ENCODE measurements around the gene SOBP.

The SOBP gene

DNA sequence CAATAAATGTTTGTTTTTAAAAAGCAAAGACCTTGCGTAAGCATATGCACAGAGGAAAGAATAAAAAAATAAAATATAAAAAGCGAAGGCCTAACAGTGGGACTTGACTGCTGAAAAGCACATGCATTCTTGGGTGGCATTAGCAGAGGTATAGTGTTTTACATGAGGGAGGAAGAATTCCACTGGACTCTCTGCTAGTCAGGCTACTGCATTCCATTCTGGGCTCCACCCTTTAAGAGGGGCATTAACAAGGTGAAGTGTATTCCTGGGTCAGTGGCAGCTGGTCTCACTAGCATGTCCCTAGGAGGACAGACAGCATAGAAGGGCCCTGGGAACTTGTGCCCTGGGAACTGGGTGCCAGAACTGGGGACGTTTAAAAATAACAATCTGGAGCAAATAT lies 134.1 kb downstream of the SOBP start:
- DNase-seq = no peak

DNA sequence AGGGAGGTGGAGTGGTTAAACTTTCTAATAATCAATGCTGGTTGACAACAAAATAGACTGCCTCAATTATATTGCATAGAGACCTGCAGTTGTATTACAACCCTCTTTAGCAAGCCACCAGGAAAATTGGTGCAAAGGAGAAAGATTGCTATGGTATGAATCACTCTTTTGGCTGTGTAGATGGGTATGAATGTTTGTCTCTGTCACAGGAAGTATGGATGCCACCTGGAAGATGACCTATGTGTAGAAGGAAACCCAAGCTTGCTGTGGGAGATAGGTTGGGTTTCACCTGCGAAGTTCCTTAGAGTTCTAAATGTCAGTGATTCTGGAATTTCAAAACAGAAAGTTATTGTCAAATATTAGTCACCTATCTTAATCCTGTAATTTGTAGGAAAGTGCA lies 134.6 kb downstream of the SOBP start:
- DNase-seq = no peak

DNA sequence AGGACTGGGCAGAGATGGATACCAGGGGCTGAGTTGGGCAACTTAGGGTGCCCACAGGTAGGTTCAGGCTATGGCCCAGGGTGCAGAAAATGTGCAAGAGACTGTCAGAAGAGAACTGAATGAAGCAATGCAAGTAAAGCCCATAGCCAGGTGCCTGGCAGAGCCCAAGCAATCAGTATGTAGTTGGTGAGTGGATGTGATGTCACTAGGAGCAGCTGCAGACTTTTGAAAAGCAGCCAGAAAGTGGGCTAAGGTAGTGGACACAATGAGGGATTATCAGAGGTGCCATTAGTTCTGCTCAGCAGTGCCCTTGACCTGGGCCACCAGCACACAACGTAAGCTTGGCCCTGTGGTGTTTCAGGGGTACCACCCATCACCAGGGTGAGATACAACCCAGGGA lies 135.3 kb downstream of the SOBP start:
- DNase-seq = no peak

DNA sequence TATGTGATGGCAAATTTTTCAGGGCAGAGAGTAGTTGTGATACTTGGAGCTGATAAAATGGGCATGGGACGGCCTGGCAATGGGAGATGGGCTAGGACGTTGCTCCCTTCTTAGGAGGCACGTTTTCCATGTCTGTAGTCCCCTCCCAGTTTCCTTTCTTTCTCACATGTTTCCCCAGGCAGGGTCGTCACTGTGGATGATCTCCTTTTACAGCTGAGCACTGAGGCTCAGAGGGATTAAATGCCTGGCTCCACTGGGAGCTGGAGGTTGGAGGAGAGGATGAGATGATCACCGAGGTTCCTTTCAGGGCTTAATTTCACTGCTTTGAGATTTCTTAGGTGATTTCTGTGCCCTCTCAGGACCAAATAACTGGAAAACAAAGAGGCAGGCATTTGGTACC lies 136.7 kb downstream of the SOBP start:
- no peak for DNase-seq

DNA sequence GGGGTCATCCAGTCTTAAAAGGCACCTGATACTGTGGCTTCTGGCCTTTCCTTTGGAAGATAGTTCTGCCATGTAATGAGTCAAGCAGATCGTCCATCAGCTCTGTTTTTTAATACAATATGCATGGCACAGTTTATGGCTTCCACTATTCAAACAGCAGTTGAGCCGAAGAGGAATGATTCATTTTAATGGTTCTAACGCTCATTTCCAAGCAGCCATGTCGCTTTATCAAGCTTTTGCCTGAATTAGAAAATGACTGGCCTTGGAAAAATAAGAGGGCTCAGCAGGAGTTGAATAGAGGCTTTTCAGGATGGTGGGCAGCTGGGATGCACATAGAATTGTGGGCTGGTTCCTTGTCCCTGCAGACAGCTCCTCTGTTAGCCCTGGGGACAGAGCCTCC lies 138.1 kb downstream of the SOBP start:
- DNase-seq = no peak

DNA sequence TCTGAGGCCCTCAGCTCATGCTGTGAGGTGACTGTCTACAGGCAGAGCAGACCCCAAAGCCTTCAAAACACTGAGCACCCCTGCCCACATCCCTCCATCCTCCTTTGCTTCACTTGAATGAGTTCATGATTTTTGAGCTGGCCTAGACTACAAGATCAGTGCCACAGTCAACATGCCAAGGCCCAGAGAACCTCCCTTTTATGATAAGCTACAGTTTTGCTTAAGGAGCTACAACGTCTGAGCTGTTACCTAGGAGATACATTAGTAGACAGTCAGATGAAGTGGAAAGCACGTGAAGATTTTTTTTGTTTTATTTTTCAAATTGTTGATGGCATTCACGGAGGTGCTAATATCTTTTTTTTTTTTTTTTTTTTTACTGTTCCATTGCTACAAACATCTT lies 139.0 kb downstream of the SOBP start:
- no peak for DNase-seq

DNA sequence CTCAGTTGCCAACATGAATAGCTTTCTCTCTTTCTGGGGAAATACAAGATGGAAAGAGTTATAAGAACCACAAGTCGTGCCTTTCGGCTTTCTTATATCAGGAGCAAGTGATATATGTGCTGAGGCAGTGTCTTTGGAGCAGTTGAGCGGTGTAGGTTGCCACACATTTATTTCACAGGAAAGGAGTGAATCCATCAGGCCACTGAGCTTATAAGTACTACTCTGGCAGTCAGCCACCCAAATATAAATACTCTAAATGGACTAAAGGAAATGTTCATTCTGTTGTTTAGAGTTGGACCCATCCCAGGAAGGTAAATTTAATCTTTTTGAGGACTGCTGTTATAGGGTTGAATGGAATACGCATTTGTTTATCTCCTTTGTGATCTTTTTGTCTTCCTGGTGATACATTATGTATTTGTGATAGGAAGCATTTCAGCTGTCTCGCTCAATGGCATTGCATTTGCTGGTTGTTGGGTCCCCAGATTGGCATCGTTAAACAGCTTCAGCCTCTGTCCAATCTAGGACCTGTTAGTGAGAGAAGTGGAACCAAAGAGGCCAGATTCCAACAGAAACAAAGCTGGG lies 139.7 kb downstream of the SOBP start:
- DNase-seq = no peak

DNA sequence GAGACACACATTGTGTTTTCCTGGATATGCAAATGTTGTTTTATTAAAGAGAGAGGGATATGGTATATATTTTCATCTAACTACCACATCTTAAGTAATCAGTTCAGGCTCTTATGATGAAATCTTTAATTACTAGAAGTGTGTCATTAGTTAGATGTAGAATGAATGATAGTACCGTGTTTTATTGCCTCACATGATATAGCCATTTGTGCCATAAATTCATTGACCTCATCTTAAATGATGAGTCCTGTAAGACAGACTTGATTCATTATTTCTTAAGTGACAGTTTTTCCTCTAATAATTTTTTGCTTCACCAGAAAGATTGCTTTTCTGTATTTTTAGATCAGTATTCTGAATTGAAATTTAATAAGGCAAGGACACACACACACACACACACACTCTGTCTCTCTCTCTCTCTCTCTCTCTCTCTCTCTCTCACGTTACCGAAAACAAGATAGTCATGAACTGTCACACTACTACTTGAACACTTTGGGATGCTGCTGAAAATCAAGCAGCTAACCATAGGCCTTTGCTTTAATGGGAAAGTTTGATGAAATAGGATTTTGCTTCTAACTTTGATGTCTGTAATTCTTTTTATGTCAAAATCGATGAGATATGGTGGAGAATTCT lies 140.5 kb downstream of the SOBP start:
- no peak for DNase-seq

DNA sequence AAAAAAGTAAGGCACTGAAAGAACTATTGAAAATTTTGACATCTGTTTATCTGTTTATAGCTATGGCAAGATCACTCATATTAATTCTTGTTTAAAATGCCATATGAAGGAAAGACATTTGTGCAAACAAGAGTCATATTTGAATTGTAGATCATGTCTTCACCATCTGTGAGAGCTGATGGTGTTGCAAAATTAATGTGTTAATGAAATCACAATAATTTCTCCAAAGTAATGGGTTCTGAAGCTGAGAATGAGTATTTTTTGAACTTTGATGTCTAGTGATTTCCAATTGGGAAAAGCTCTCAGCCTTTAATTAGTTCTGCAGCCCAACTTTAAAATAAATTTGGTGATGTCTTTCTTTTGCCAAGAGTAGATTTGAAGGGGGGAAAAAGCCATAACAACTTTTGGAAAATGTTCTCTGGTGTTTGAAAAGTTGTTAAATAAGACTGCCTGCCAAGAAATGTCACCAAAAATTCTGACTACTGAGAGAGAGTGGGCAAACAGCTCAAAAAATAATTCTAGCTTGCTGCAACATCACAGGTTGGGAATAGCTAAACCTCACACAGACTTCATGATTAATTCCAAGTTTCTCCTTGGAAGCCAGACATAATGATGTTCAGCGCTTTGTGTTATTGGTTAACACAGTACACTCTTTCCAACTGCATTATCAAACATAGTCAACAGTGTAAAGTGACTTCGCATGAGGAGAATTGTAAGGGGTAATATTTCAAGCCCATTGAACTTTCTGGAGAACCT lies 142.6 kb downstream of the SOBP start:
- DNase-seq = no peak

DNA sequence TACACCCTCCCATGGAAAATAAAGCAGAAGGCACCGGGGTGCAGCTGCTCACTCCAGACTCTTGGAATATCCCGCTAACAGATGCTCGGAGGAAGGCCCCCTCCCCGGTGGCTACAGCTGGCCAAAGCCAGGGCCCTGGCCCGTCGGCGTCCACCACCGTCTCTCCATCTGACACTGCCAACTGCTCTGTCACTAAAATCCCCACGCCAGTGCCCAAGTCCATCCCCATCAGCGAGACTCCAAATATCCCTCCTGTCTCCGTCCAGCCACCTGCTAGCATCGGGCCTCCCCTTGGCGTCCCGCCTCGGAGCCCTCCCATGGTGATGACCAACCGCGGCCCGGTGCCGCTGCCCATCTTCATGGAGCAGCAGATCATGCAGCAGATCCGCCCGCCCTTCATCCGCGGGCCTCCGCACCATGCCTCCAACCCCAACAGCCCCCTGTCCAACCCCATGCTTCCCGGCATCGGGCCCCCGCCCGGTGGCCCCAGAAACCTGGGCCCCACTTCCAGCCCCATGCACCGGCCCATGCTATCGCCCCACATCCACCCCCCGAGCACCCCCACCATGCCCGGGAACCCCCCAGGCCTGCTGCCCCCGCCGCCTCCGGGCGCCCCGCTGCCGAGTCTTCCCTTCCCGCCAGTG lies 143.9 kb downstream of the SOBP start:
- DNase-seq = no peak

DNA sequence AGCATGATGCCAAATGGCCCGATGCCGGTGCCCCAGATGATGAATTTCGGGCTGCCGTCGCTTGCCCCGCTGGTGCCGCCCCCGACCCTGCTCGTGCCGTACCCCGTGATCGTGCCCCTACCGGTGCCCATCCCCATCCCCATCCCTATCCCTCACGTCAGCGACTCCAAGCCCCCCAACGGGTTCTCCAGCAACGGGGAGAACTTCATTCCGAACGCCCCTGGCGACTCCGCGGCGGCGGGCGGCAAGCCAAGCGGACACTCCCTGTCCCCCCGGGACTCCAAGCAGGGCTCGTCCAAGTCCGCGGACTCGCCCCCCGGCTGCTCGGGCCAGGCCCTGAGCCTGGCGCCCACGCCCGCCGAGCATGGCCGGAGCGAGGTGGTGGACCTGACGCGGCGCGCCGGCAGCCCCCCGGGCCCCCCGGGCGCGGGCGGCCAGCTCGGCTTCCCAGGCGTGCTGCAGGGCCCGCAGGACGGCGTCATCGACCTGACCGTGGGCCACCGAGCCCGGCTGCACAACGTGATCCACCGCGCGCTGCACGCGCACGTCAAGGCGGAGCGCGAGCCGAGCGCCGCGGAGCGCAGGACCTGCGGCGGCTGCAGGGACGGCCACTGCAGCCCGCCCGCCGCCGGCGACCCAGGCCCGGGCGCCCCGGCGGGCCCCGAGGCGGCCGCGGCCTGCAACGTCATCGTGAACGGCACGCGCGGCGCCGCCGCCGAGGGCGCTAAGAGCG lies 144.6 kb downstream of the SOBP start:
- no peak for DNase-seq

DNA sequence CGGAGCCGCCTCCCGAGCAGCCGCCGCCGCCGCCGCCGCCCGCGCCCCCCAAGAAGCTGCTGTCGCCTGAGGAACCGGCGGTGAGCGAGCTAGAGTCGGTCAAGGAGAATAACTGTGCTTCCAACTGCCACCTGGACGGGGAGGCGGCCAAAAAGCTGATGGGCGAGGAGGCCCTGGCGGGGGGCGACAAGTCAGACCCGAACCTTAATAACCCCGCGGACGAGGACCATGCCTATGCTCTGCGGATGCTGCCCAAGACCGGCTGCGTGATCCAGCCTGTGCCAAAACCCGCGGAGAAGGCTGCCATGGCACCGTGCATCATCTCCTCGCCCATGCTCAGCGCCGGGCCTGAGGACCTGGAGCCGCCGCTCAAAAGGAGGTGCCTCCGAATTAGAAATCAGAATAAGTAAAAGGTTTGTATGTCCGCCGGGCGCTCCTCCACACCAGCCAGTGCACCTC lies 145.2 kb downstream of the SOBP start:
- DNase-seq = no peak

DNA sequence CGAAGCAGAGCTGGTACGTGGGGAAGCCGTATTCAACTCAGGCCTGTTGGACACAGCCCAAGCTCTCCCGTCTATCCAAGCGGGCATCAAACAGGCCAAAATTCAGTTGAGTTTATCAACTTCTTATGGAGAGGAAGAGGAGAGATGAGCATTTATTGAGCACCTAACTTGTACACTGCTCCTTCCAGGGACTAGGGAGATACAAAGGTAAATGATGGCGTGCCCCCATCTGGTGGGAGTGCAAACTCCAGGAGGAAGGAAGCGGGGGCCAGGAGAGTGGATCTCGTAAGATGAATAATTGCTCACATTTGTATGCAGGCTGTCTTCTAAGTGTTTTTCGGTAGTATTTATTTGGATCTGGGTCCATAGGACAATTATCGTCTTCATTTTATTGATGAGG lies 146.6 kb downstream of the SOBP start:
- DNase-seq = no peak

DNA sequence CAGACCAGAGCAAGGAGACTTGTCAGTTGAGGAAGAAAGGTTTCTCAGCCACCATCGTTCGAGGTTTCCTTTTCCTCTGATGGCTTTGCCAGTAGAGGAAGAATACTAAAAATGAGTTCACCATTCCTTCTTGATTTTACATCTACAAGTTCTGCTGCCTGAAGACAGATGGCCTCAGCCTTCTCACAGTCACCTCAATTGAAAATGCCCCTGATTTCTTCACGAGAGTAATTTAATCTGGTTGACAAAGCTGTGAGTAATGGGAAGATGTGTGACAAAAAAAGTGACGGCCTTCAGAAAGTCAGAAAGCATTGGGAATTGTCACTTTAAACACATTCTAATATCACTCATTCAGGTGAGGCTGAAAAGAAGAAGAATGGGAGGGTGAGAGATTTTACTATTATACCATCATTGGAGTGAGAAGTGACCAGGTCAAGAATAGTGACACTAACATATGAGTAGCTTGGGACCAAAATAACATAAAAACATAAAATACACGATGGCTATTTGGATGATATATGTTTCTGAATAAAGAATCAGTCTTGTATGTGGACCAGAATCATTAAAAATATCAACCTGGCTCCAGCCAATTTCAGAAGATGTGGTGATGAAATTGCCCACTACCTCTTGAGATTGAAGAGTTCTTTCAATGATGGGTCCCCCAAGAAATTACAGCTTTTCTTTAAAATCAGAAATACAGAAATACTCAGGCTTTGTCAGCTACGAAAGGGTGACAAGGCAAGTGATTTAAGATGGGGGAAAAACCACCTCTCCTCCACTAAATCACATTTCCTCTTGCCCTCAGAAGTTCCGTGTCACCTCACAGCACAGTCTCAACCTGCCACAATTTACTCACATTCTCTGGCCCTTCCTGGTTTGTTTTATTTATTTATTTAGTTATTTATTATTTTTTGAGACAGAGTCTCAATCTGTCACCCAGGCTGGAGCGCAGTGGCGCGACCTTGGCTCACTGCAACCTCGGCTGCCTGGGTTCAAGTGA lies 147.7 kb downstream of the SOBP start:
- DNase-seq = peak in 1 of 2 experiments; percentile 3

DNA sequence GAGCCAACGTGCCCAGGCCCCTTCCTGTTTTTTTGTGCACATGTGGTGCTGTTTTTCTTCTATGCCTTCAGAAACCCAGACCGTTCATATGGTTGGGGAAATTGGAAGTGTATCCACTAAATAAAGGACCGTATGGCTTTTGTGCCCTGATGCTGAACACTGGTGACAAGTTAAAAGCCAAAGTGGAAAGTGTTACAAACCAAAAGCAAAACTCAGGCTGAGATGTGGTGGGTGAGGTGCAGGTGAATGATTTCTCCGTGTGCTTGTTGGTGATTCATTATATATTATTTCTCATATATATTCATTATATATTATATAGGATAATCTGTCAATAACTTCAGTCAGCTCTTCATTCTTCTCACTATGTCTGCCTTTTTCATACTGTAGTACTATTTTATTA lies 148.6 kb downstream of the SOBP start:
- DNase-seq = no peak

DNA sequence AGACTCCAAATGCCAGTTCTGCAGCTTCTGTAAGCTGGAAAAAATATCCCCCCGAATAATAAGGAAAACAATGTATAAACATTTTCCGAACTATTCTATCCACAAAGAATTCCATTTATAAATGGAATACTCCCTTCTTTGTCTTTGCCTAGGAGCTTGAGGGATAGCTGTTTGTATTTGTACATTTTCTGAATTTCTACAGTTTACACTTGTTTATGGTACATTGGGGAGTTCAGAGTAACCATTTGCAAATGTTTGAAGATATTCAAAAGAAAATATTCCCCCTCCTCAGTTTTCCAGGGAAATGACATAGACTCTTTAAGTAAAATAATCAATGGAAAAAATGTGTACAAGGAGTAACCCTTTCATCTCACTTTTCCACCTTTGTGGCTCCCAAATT lies 149.6 kb downstream of the SOBP start:
- DNase-seq = no peak

DNA sequence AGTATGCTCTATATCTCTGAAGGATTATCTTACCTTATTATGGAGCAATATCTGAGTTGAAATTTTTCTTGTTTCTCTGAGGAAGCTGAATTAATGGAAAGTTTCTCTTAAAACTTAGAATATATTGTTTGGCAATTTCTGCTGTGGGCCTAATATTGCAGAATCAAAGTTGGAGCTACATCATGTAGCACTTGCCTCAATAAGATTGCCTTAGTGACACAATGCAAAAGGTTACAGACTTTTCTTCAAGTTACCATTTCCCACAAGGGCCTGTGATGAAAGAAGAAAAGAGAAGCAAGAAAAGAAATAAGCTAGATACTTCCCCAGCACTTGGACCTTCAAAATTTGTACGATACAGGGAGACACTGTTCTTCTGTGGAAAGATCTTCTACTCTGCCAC lies 151.2 kb downstream of the SOBP start:
- no peak for DNase-seq

DNA sequence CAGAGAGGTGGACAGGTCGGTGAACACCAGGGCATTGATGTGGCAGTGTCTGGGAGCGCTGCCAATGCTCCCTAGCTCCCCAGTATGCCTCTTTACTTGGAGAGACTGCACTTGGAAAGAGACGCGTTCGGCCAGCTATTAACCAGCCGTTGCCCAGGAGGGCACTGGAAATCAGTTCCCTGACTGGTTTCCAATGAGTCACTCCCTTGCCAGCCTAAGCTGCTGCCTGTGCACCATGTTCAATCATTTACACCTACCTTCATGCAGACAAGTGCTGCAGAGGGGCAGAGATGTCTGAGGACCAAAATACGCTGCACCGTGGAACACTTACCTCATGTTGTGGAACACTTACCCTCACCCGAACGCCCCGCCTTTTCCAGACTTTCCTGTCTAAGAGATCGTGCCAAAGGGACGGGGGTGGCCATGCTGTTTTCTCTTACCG lies 151.6 kb downstream of the SOBP start:
- DNase-seq = no peak

DNA sequence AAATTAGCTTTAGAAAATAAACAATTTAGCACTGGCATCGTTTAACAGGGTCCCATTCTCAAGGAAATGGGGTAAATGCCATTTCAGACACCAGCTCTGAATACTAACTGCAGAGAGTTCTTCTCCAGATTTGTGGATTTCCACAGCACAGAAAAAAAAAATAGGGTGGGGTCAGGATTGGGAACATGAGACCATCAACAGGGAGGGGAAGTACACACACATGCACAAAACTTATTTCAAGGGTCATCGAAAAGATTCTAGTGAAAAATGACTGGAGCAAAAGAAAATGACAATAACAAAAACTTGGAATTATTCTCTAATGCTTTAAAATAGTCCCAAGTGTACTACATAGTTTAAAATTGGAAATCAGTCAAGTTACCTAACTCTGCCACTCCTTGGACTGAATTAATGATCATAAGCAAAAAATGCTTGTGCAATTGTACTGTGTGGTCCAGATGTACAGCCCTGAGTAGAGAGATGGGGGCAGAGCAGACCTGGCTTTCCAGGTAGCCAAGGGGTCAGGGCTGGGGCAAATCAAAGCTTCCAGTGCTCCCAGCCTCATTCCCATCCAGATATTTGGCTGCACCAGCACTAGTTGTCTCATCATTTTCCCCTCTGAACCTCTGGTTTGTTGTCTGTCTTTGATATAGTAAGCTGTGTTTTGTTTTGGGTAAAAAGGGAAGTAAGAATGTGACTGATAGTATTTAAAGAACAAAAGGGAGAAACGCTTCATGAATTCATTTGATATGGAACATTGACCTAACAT lies 152.4 kb downstream of the SOBP start:
- DNase-seq = peak; percentile 24 to 43

DNA sequence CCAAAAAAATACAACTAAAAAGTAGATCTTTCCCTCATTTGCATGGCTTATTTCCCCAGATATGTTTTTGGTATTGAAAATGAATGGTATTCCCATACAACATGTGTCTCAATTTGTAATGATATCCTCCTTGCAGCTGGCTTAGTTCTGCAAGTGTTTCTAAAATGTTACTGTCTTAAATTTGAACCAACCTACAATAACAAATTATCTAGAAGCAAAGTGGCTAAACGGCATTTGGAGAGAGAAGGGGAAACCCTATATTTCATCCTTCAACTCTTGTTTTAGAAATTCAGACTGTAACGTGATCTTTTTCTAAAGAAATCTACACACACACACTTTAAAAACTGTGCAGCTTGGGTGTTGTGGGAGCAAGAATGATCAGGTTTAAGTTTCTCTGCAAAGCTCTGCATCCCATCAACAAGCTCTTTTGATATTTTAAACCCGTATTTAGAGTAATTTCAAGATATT lies 153.0 kb downstream of the SOBP start:
- DNase-seq = no peak

DNA sequence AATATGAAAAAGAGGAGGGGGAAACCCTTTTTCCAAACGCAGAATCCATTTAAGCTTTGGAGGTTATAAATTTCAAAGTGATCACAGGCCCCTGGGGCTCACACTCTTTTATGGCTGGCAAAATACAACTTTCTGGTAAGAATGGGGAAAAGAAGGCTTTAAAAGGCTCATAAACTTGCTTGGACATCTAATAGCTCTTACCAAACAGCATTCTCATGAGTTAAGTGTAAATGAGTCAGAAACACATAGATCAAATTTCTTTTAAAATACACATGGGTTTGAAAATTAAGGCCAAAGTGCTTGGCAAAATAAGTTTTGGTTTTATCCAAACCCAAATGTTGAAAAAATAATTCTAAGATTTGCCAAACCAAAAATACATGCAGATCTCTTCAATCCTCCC lies 154.6 kb downstream of the SOBP start:
- DNase-seq = no peak

Measured in Kasumi-1 (cell line).